ENCODE measurements around the gene GRM8.

Gene GRM8

DNA sequence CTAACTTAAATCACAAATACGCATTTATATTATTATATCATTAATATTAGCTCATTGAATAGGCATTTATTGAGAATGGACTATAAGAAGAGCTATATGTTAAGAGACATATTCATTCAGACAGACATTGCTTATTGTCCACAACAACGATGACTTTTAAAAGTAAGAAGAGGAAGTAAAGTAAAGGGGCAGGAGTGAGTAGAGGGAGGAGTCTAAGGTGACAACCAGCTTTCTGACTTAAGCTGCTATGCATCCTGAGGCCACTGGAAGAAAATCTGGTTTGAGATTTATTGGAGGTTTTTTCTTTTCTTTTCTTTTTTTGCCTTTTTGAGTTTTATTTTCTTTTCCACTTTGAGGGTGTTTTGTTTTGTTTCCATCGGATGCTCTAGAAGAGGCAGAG, 723.5 kb downstream of the GRM8 start:
- DNase-seq (ENCODE audit: low read depth, low spot score): no peak
- H3K4me3 ChIP-seq (ENCODE audit: low read depth, low read length): no peak overlapping the region
- ChIA-PET CTCF (no interaction called here), POLR2A (no interaction called here)
- TF ChIP-seq, protein P1, sequence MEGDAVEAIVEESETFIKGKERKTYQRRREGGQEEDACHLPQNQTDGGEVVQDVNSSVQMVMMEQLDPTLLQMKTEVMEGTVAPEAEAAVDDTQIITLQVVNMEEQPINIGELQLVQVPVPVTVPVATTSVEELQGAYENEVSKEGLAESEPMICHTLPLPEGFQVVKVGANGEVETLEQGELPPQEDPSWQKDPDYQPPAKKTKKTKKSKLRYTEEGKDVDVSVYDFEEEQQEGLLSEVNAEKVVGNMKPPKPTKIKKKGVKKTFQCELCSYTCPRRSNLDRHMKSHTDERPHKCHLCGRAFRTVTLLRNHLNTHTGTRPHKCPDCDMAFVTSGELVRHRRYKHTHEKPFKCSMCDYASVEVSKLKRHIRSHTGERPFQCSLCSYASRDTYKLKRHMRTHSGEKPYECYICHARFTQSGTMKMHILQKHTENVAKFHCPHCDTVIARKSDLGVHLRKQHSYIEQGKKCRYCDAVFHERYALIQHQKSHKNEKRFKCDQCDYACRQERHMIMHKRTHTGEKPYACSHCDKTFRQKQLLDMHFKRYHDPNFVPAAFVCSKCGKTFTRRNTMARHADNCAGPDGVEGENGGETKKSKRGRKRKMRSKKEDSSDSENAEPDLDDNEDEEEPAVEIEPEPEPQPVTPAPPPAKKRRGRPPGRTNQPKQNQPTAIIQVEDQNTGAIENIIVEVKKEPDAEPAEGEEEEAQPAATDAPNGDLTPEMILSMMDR (IDR thresholded peaks at IDR 0.05; ENCODE audit: insufficient read depth, low read length, missing control alignments): no peak

- POLR2A ChIA-PET: no interaction called here
- TF ChIP-seq, protein P1 (IDR thresholded peaks at IDR 0.05; ENCODE audit: insufficient read depth, low read length, missing control alignments): no peak
These were observed 726.8 kb downstream of the GRM8 start for GRCh38 chr7:126525906-126526305.

DNA sequence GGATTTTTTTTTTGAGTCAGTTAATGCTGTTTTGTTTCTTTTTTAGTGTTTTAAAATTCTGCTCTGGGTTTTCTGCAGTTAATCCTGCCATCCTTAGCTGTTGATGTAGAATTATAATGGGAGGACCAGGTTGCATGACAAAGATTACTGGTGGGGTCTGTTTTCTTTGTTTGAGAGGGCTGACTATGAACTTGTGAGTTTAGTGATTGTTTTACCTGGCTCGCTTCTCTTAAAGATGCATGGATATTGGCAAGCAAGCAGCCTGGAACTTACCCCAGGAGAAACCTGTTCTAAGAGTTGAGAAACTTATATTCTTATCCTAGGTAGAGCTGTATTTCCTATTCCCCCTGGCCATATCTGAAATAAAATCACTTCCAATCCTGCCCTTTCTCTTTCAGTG, 727.8 kb downstream of the GRM8 start:
- no peak overlapping the region for H3K4me3 ChIP-seq (ENCODE audit: low read depth, low read length)
- TF ChIP-seq, protein P1 (IDR thresholded peaks at IDR 0.05; ENCODE audit: insufficient read depth, low read length, missing control alignments): no peak
- DNase-seq (ENCODE audit: low read depth, low spot score): no peak
- ChIA-PET POLR2A (no interaction called here), CTCF (no interaction called here)

More at GRCh38 chr7:126525906-126526305, 726.8 kb downstream of the GRM8 start:
- H3K4me3 ChIP-seq (ENCODE audit: low read depth, low read length): no peak overlapping the region
- CTCF ChIA-PET: no interaction called here
- DNase-seq (ENCODE audit: low read depth, low spot score): no peak

GRCh38 chr7:126511046-126511445, 741.7 kb downstream of the GRM8 start:
- H3K4me3 ChIP-seq (ENCODE audit: low read depth, low read length): no peak overlapping the region
- CTCF ChIA-PET: no interaction called here
- POLR2A ChIA-PET: interaction anchor here (0.6 kb wide), 1 partner anchor 326 kb away, joined by 3 read pairs; no protein-coding TSS in a partner anchor
- TF ChIP-seq, protein P1 (IDR thresholded peaks at IDR 0.05; ENCODE audit: insufficient read depth, low read length, missing control alignments): no peak
- DNase-seq (ENCODE audit: low read depth, low spot score): no peak

- TF ChIP-seq, protein P1 (IDR thresholded peaks at IDR 0.05; ENCODE audit: insufficient read depth, low read length, missing control alignments): no peak
- DNase-seq (ENCODE audit: low read depth, low spot score): no peak
- H3K4me3 ChIP-seq (ENCODE audit: low read depth, low read length): no peak overlapping the region
- CTCF ChIA-PET: no interaction called here
- POLR2A ChIA-PET: no interaction called here
These were observed 751.1 kb downstream of the GRM8 start for GRCh38 chr7:126501617-126502016.

DNA sequence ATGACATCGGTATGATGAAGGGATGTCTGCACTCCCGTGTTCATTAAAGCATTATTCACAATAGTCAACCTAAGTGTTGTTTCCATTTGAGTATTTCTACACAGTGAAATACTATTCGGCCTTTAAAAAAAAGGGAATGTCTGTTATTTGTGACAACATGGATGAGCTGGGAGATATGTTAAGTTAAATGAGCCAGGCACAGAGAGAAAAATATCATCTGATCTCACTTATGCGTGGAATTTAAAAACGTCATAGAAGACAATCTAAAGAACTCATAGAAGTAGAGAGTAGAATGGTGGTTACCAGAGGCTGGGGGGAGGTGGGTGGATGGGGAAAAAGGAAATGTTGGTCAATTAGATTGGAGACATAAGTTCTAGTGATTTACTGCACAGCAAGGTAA, 753.3 kb downstream of the GRM8 start:
- no peak for DNase-seq (ENCODE audit: low read depth, low spot score)
- H3K4me3 ChIP-seq (ENCODE audit: low read depth, low read length): no peak overlapping the region
- POLR2A ChIA-PET: no interaction called here
- TF ChIP-seq, protein P1 (IDR thresholded peaks at IDR 0.05; ENCODE audit: insufficient read depth, low read length, missing control alignments): no peak
- CTCF ChIA-PET: no interaction called here

Measured in AG04449 (cell line).